ENCODE results near the gene PLXNA2. TPM values are rescaled to one million over a fixed set of nuclear protein-coding genes. Genes with fewer than 3 reads are reported as not detected.

Gene PLXNA2
- total RNA-seq, 1 donor from 2014 or later = 0.82 TPM

- ATAC-seq (ENCODE audit: low read depth) = no peak
- CTCF ChIA-PET = interaction anchor here (1.4 kb wide), 1 partner anchor 13 kb away, joined by 5 read pairs; no protein-coding TSS in a partner anchor
- TF ChIP-seq CTCF (IDR thresholded peaks at IDR 0.05) = no peak
- no peak for DNase-seq
- no peak overlapping the region for H3K27ac Mint-ChIP-seq
- peaks cover 21% of the 10 kb centered on the region for H3K27me3 Mint-ChIP-seq
- H3K4me1 Mint-ChIP-seq = peaks cover 9% of the 10 kb centered on the region
- intact Hi-C loops (cut with micrococcal nuclease) = no loop called here
- no peaks in the 10 kb centered on the region for H3K9me3 Mint-ChIP-seq
- H3K4me3 Mint-ChIP-seq = no peak overlapping the region
- POLR2A ChIA-PET = no interaction called here
- no peaks in the 10 kb centered on the region for H3K36me3 Mint-ChIP-seq (ENCODE audit: low read depth)
Measured at GRCh38 chr1:208232662-208233038, 11.5 kb downstream of the PLXNA2 start.

- no peak overlapping the region for H3K4me3 Mint-ChIP-seq
- H3K9me3 Mint-ChIP-seq = no peaks in the 10 kb centered on the region
- intact Hi-C loops (cut with micrococcal nuclease) = no loop called here
- no peak overlapping the region for H3K27ac Mint-ChIP-seq
- ATAC-seq (ENCODE audit: low read depth) (no peak), DNase-seq (no peak)
- TF ChIP-seq CTCF (IDR thresholded peaks at IDR 0.05) = no peak
- peaks cover 21% of the 10 kb centered on the region for H3K27me3 Mint-ChIP-seq
- ChIA-PET CTCF (interaction anchor here (1.4 kb wide), 1 partner anchor 13 kb away, joined by 5 read pairs; no protein-coding TSS in a partner anchor), POLR2A (no interaction called here)
- peaks cover 9% of the 10 kb centered on the region for H3K4me1 Mint-ChIP-seq
- no peaks in the 10 kb centered on the region for H3K36me3 Mint-ChIP-seq (ENCODE audit: low read depth)
Measured at GRCh38 chr1:208231881-208232661, 12.1 kb downstream of the PLXNA2 start.

- no peaks in the 10 kb centered on the region for H3K36me3 Mint-ChIP-seq (ENCODE audit: low read depth)
- no peaks in the 10 kb centered on the region for H3K9me3 Mint-ChIP-seq
- H3K27ac Mint-ChIP-seq = no peak overlapping the region
- ChIA-PET POLR2A (no interaction called here), CTCF (no interaction called here)
- DNase-seq (no peak), ATAC-seq (ENCODE audit: low read depth) (no peak)
- H3K4me1 Mint-ChIP-seq = peaks cover 3% of the 10 kb centered on the region
- peaks cover 20% of the 10 kb centered on the region for H3K27me3 Mint-ChIP-seq
- no peak for TF ChIP-seq CTCF (IDR thresholded peaks at IDR 0.05)
- no peak overlapping the region for H3K4me3 Mint-ChIP-seq
- intact Hi-C loops (cut with micrococcal nuclease) = no loop called here
Measured at GRCh38 chr1:208230668-208231529, 13.3 kb downstream of the PLXNA2 start.

GRCh38 chr1:208228550-208228949 lies 15.6 kb downstream of the PLXNA2 start:
- no peak overlapping the region for H3K27ac Mint-ChIP-seq
- H3K9me3 Mint-ChIP-seq = no peaks in the 10 kb centered on the region
- POLR2A ChIA-PET = no interaction called here
- no peak overlapping the region for H3K4me3 Mint-ChIP-seq
- TF ChIP-seq CTCF (IDR thresholded peaks at IDR 0.05) = no peak
- intact Hi-C loops (cut with micrococcal nuclease) = no loop called here
- H3K4me1 Mint-ChIP-seq = no peaks in the 10 kb centered on the region
- no peak for ATAC-seq (ENCODE audit: low read depth)
- H3K27me3 Mint-ChIP-seq = peaks cover 18% of the 10 kb centered on the region
- H3K36me3 Mint-ChIP-seq (ENCODE audit: low read depth) = no peaks in the 10 kb centered on the region
- CTCF ChIA-PET = no interaction called here
- DNase-seq = no peak

GRCh38 chr1:208228026-208228425 lies 16.2 kb downstream of the PLXNA2 start:
- intact Hi-C loops (cut with micrococcal nuclease) = no loop called here
- no peak overlapping the region for H3K4me3 Mint-ChIP-seq
- ChIA-PET CTCF (no interaction called here), POLR2A (no interaction called here)
- no peaks in the 10 kb centered on the region for H3K36me3 Mint-ChIP-seq (ENCODE audit: low read depth)
- H3K9me3 Mint-ChIP-seq = no peaks in the 10 kb centered on the region
- no peak for ATAC-seq (ENCODE audit: low read depth)
- peaks cover 18% of the 10 kb centered on the region for H3K27me3 Mint-ChIP-seq
- no peak overlapping the region for H3K27ac Mint-ChIP-seq
- no peak for DNase-seq
- no peak for TF ChIP-seq CTCF (IDR thresholded peaks at IDR 0.05)
- no peaks in the 10 kb centered on the region for H3K4me1 Mint-ChIP-seq

Measured in activated B cell treated with CpG ODN at 0.5 μM for 24 hours (primary cell).